ENCODE results near the gene SPG11. TPM values are rescaled to one million over a fixed set of nuclear protein-coding genes. Genes with fewer than 3 reads are reported as not detected.

SPG11 gene
- total and polyA plus RNA-seq, 2 of the 13 experiments (the other 11 are each of a cell fraction or from before 2014, with no cell fraction given): 31.5 to 40.7 TPM

- TF ChIP-seq ZNF484 (CRISPR knock-in tag; IDR thresholded peaks at IDR 0.05; ENCODE audit: borderline replicate concordance, low read depth) (no peak), NAIF1 (CRISPR knock-in tag; IDR thresholded peaks at IDR 0.05; ENCODE audit: borderline replicate concordance) (no peak), TIGD3 (CRISPR knock-in tag; IDR thresholded peaks at IDR 0.05; ENCODE audit: borderline replicate concordance) (no peak), MNT (IDR thresholded peaks at IDR 0.05) (peak; percentile 40; the same call in 1 of the 2 replicates), PRPF4 (IDR thresholded peaks at IDR 0.05; ENCODE audit: low read depth, low read length, poor library complexity, severe bottlenecking) (no peak), KLF16 (CRISPR knock-in tag; IDR thresholded peaks at IDR 0.05) (peak in 1 of 2 experiments; percentile 78; a peak in 2 of 4 replicates), HNRNPUL1 (IDR thresholded peaks at IDR 0.05; ENCODE audit: low read depth, low read length) (no peak), KLF9 (CRISPR knock-in tag; IDR thresholded peaks at IDR 0.05; ENCODE audit: low read depth) (no peak), BRCA1 (CRISPR knock-in tag; IDR thresholded peaks at IDR 0.05) (0 out of 2 replicates have a peak, but pooled peaks have one; percentile 39), ZNF710 (CRISPR knock-in tag; IDR thresholded peaks at IDR 0.05; ENCODE audit: borderline replicate concordance) (peak; percentile 67; the same call in 1 of the 2 replicates), ZNF256 (CRISPR knock-in tag; conservative IDR thresholded peaks at IDR 0.05) (peak; percentile 89), RBM22 (optimal IDR thresholded peaks at IDR 0.05; ENCODE audit: low read length) (no peak), ZNF660 (CRISPR knock-in tag; IDR thresholded peaks at IDR 0.05; ENCODE audit: borderline replicate concordance, low read depth) (no peak), ZSCAN5A (CRISPR knock-in tag; IDR thresholded peaks at IDR 0.05; ENCODE audit: borderline replicate concordance) (0 out of 2 replicates have a peak, but pooled peaks have one; percentile 23), TBX3 (IDR thresholded peaks at IDR 0.05; ENCODE audit: borderline replicate concordance) (0 out of 2 replicates have a peak, but pooled peaks have one; percentile 5), ZBTB7A (CRISPR knock-in tag; IDR thresholded peaks at IDR 0.05) (peak; percentile 67)
- TF ChIP-seq, protein P1, sequence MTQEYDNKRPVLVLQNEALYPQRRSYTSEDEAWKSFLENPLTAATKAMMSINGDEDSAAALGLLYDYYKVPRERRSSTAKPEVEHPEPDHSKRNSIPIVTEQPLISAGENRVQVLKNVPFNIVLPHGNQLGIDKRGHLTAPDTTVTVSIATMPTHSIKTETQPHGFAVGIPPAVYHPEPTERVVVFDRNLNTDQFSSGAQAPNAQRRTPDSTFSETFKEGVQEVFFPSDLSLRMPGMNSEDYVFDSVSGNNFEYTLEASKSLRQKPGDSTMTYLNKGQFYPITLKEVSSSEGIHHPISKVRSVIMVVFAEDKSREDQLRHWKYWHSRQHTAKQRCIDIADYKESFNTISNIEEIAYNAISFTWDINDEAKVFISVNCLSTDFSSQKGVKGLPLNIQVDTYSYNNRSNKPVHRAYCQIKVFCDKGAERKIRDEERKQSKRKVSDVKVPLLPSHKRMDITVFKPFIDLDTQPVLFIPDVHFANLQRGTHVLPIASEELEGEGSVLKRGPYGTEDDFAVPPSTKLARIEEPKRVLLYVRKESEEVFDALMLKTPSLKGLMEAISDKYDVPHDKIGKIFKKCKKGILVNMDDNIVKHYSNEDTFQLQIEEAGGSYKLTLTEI (CRISPR knock-in tag; conservative IDR thresholded peaks at IDR 0.05): no peak
- TF ChIP-seq, protein P2, sequence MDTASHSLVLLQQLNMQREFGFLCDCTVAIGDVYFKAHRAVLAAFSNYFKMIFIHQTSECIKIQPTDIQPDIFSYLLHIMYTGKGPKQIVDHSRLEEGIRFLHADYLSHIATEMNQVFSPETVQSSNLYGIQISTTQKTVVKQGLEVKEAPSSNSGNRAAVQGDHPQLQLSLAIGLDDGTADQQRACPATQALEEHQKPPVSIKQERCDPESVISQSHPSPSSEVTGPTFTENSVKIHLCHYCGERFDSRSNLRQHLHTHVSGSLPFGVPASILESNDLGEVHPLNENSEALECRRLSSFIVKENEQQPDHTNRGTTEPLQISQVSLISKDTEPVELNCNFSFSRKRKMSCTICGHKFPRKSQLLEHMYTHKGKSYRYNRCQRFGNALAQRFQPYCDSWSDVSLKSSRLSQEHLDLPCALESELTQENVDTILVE (CRISPR knock-in tag; IDR thresholded peaks at IDR 0.05): no peak
Observed at GRCh38 chr15:44663410-44664308, at the start of gene SPG11 (continued).
